IPS DF 19.7 (cell line): ENCODE results near the gene CLSTN2.

Experiments used
- DNase-seq: peaks from one replicate; pipeline ENCODE4 v3.0.0-alpha.2; 2013; ENCODE audit warnings: low read depth, low spot score

The CLSTN2 gene

DNA sequence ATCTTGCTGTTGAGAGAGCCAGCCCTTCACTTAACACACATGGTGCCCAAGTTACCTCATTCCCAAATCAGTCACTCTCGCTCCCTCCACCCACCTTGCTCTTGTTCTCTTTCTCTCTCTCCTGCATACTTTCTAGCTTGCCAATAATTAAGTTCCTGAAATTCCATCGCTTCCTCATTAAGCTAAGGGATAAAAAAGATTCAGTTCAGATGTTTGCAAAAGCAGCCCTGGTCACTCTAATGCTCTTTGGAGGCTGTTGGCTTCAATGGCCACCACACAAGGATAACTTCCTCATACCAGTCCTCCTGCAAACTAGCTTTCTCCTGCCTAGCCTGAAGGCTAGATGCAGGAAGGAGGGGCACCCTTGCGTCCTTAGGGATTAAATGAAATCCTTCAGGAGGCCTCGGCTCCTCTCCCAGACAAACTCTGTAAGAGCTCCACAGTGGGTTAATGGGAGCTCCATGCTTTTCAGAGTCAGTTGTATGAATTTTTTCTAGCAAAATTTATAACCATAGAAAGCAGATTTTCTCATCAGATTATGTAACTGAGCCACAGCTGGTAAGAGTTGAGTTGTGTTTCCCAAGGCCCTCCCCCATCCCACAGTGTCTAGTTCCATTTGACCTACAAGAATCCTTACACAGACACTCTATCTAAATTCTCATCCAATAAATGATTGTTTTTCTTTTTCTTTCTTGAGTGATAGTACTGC lies 566.2 kb downstream of the CLSTN2 start:
- DNase-seq, result no peak

DNA sequence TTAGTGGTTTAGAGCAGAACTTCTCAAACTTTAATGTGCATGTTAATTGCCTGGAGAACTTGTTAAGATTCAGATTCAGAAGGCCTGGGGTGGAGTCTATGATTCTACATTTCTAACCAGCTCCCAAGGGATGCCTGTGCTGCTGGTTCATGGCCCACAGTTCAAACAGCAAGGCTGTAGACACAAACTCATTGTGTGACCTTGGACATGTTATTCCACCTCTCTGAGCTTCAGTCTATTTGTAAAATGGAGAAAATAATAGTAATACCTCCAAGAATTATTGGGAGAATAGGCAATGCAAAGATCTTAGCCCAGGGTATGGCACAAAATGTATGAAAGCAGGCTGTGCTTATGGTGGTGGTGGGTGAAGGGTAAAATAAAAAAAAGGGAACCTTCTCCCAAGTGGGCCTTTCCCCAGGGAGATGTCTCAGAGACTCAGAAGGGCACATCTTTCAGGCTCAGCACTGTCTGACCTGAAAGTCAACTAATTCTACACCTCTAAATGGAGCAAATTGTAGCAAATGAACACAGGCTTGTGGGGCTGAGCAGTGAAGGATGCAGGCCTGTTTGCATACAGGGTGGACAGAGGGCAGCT lies 566.9 kb downstream of the CLSTN2 start:
- no peak for DNase-seq

DNA sequence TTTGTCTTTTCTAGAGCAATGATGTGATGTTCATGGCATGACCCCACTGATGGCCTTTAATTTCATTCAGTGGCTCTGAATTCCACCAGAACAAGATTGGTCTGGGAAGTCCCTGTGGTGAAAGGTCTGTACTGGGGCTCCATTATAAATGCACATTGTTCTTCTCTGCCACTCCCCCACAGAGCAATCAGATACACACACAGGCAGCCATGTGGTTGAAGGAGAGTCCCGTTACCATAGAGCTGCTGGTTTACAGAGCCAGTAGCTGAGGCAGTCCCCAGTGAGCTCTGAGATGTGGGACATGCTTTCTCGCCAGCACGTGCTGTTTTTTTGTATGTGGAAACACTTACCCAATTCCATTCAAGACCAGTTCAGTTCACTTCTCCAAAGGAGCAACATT lies 570.2 kb downstream of the CLSTN2 start:
- no peak for DNase-seq

DNA sequence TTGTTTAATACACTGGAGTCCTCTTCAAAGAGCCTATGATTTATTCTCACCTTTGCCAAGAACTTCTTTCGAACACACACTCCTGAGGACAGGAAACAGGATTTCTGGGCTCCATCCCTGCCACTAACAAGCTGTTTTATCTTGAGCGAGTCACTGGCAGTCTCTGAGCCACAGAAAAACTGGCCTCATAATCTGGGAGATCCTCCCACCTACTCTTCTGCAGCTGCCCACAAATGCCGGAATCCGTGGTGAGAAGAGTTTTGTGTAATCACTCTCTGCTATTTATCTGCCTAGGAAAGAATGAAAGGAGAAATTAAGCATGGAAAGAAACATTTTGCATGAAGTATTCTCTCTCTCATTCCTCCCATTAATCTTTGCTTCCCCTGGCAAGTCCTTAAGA lies 570.9 kb downstream of the CLSTN2 start:
- DNase-seq, result no peak

DNA sequence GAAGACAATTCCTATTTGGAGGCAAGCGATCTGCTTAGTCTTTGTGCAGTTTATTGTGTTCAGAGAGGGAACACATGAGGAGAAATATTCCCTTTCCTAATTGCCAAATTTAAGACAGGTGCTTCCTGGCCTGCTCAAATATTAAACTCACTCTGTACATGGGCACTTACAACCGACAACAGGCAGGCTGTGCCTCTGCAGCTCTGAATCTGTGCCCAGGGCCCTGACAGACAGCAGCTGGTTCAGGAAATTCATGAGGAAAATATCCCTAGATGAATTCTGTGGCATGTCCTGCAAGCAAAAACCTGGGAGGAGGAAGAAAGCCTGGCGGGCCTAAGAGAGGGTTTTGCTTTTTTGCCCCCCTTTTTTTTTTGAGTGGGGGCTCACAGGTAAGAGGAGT lies 573.6 kb downstream of the CLSTN2 start:
- DNase-seq, result no peak

DNA sequence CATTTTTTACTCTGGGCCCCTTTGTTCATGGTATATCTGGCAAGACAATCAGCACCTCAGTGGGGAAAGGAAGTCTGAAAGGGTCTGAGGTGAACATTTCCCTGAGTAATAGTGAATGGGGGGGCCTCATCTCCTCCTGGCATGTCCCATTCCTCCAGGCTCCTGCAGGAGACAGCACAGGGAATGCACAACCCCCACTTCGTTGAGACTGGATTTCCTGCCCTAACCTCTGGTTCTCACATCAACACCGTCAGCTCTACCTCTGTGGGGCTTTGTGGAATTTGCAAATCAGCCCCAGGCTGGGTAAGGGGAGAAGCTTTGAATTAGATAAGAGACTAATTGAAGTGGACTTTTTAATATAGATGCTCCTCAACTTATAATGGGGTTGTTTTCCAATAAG lies 574.5 kb downstream of the CLSTN2 start:
- no peak for DNase-seq

DNA sequence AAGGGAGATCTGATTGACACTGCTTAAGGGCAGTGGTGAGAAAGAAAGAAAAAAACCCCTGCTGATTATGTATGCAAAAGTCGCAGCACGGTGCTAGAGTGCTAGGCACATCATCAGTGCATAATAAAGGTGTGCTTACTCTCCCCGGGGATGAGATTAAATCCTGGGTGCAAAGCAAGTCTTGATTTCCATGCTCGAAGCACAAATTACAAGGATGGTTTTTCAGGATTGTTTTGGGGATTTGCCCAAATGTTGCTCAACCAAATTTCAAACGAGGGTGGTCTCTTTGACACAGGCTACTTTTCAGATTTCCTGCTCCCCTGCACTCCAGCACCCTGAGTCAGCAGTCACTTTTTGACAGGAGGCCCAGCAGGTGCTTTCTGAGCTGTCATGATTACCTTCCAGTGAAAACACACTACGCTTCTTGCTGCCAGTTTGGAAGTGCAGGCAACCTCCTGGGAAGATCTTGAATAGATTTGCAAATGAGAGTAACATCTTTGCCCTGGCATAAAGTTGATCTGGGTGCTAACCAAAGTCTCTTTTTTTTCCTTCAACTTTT lies 575.4 kb downstream of the CLSTN2 start:
- no peak for DNase-seq

DNA sequence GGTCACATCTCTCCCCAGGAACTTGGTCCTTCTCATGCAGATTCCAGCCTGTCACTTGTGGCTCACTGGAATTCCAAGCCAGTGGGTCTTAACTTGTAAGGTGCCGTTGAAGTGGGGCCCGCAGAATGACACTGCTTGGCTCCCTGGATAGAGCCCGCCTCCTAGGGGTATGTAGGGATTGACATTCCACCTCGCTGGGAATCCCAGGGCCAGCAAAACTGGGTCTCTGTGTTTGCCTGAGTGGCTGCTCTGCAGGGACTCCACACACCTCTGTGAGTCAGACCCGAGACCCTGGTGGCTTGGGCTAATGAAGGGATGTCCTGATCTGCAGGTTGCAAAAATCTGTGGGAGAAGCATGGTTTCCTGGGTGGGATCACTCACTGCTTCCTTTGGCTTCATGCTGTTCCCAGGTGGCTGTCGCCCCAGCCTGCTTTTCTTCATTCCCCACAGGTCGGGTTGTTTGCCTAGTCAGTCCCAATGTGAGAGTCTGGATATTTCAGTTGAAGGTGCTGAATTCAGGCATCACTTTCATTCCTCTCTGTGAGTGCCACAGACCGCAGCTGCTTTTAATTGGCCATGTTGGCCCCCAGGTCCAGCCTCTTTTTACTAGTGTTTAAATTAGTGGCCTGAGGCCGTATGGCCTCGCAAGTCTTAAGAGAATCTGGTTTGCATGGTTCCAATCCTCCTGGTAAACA lies 586.9 kb downstream of the CLSTN2 start:
- DNase-seq, result no peak

DNA sequence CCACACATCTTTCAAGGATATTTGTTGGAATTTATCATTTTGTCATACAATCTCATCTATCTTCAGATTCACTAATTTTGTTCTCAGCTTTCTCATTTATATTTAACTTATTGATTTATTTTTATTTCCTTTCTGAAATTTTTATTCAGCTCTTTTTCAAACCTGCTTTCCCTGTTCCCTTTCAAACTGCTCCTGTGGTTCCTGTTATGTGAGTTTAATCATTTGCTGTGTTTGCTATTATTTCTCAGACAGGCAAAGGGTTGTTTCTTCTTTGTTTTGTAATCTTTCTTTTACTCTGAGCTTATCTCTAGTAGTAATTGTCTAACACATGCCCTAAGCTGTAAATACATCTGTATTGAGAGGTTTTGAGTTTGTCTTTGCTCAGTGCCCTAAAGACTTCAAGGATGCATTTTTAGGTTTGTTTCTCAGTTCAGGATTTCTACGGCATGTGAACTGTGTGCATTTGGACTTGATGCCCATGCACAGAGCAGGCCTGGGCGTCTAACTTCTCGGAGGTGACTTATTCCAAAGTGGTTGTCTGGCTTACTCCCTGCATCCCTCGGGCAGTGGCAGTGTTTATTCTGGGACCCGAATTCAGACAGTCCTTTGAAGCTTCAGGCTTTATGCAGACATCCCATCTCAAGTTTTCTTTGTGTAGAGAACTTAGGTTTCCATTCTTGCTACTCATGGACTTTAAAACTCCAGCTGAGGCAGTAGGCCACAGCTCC lies 587.8 kb downstream of the CLSTN2 start:
- DNase-seq, result no peak

DNA sequence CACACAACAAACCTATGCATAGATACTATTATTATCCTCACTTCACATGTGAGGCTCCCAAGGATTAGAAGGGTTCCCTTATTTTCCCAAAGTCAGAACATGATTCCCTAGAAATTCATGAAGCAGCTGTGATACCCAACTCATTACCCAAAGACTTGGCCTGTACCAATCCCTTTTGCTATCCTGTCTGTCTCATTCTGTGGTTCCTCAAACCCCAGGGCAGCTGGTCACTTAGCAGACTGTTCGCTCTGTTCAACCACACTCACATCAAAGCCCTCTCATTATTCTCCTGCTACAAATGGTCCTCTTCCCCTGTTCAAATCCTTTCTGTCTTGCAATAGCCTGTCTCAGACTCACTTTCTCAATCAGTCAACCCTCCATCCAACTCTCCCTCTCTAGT lies 588.6 kb downstream of the CLSTN2 start:
- DNase-seq, result no peak

DNA sequence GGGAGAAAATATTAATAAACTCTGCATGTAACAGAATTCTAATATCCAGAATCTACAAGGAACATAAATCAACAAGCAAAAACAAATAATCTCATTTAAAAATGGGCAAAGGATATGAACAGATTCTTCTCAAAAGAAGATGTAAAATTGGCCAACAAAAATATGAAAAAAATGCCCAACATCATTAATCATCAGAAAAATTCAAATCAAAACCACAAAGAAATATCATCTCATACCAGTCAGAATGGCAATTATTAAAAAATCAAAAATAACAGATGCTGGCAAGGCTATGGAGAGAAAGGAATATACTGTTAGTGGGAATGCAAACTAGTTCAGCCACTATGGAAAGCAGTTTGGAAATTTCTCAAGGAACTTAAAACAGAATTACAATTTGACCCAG lies 592.2 kb downstream of the CLSTN2 start:
- no peak for DNase-seq

DNA sequence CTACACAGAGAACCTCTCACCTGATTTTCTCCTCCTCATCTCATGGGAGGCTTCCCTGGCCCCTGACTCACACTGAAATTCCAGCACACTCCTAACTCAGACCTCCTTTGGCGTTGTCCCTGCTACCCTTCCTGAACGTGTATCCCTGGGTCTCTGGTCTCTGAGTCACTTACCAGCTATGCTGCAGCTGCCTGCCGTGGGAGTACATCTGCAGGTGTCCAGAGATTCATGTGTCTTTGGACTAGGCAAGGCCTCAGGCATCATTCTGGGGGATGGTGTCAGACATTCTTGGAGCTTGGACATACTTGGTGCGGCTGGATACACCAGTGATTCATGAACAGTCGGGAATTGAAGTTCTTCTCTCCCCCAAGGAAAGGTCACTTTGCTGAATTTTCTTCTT lies 594.1 kb downstream of the CLSTN2 start:
- DNase-seq, result no peak

DNA sequence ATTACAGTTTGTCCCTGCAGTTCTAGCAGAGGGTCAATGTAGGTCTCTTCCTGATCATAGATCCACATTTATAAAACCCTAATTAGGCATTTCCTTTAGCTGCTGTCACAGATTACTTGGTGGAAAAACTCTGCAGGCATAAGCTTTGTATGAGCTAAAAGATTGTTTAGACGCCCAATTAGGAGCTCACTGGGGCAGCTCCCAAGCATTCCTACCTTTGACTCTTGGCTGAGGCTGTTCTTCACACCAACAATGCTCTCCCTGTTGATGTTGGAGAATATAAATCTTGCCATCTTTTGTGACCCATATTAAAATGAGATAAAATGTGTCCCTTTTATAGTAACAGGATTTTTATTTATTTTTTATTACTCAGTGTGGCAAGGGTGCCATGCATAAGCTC lies 594.6 kb downstream of the CLSTN2 start:
- DNase-seq, result no peak

DNA sequence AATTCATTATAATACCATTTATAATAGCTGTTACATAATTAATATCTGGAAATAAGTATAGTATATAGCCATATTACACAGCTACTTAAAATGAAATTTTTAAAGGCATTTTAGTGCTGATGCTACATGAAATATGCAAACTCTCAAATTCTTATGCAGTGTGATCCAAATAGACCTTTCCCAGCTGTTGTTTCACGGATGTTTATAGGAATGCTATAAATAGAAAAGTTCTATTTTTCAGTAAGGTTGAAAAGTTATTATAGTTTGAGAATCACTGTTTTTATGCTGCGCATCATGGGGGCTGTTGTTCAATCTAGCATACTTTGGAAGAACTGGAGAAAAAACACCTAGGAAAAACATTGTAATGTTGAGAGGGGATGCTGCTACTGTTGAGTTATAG lies 595.1 kb downstream of the CLSTN2 start:
- DNase-seq, result no peak

DNA sequence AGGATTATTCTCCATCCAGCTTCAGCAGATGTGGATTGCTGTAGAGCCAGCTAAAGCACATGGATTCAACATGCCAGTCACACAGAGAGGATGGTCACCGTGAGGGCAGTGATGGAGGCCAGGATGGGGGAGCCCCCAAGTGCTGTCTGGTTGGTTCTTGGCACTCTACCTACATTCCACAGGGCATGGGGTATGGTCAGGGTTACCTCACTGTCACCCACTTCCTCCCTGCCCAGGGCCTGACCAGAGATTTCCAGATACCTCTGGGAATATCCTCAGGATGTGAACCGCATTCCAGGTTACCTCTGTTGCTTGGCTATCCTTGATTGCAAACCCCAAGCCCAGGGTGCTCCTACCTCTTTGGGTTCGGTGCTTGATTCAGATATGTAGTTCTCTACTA lies 595.6 kb downstream of the CLSTN2 start:
- DNase-seq, result no peak

DNA sequence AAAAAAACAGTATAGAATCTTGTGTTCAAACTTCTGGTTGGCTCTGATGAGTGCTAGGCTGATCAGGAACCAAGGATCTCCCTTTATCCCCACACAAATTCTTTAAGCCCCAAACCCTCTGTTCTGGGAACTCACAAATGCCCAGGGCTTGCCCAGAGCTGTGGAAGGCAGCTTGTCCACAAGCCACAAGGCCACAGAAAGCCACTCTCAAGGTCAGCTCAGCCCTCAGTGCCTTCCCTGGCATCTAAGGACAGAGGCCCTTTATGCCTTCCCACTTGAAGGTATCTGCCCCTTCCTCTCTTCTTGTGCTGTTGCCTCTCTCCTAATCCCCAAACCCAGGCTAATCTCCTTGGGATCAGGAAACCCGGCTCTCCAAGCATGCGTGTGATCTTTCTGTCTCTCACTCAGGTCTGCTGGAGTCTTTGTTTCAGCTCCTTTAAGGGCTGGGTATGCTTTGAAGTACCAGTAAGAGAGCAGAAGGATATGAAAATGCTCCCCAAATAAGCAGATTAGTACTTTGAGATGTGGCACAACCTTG lies 597.9 kb downstream of the CLSTN2 start:
- DNase-seq, result no peak

DNA sequence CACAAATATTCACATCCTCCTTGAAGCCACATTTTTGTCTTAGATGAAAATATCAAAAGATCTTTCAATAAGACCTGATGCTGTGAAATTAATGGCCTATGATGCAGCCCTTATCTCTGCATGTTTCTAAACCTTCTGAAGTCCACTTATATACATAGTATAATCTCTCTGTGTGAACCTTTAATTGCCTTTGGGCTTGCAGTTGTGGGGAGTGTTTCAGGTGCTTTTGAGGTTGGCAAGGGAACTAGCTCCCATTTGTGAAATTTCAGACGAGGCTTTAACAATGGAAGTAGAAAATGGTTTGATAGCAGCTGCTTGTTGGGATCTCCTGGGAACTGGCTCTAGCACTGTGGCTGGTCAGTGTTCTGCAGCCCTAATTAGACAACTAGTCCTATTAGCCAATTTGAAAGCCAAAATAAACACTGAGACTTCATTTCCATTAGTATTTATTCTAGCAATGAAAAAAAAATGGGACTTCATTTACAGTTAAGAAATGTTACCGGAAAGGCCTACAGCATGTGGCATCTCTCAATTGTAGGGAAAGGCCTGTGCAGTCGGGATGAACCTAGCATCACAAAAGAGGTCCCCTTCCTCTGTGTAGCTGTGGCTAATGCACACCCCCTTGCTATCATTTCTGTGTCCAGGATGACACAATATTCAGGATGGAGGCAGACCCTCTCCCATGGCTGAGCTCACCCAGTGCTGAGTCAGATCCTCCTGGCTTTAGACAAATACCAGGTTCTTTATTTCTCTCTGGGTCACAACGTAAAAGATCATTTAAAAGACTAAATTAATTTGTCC lies 602.1 kb downstream of the CLSTN2 start:
- DNase-seq, result no peak

DNA sequence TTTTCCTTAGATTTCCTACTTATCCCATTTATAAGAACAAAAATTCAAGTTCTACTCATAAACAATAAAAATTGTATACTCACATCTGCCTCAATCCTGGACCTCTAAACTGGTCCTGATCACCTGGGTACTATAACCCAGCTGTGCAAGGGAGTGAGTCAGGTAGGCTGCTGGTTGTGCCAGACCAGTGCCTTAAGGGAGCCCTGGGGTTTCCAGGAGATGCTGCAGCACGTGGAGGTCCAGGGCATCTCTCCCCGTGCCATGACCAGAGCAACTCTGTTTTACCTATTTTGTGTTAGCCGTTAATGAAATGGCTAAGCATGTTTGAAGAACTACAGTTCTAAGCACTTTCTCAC lies 602.7 kb downstream of the CLSTN2 start:
- no peak for DNase-seq

DNA sequence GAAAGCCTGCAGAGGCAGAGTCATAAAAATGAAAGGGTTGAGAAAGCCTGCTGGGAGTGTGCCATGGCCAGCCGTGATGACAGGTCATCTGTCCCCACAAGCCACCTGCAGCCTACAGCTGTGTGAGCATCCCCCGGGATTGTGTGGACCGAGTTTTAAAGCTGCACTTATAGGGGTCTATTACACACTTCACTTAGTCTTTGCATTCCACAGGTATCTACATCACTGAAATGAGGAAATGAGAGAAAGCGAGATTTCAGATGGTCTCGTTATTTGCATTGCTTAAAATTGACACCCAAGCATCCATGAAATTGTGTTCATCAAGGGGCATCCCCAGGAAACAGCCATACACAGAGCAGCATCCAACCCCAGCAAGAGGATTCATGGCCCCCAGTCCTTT lies 605.3 kb downstream of the CLSTN2 start:
- DNase-seq, result no peak

DNA sequence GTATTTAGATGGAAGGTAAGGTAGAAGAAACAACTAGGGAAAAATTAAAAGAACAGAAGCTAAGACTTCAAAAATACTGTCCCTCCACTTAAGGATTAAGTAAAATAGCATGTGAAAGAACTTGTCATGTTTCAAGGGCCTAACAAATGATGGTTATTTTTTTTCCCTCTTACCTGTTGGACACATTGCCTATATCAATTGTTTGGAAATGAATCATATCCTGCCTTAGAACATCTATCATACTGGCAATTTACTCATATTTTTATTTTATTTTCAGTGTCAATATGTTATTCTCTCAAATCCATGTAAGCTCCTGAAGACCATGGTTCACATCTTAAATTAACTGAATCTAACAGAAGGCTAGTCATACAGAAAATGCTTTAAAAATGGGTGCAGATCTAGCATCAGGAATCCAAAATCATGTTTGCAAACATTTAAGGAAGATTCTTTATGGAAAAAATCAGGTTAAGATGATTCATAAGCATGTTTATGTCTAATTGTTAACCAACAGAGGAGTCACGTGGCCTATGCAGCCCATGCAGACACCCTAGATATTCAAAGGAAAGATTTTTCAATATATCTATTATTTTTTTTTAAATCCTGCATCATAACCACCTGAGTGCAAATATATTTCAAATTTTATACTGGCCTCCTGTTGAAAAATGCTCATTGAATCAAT lies 607.1 kb downstream of the CLSTN2 start:
- no peak for DNase-seq

DNA sequence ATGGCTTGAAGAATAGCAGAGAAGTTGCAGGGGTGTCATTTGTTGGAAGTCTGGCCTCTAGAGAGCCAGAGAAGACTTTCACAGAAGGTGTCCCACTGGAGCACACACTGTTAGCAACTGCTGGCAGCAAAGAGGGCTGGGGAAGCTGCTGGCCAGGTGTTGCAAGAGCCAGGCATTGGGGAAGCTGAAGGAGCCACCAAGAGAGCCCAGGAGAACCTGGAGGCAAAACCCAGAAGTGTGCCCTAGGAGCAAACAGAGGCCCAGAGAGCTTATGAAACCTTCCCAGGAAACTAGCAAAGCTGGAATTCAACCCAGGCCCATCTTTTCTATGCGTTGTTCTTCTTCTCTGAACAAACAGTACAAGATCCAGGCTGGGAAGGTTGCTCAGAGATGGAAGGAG lies 610.2 kb downstream of the CLSTN2 start:
- no peak for DNase-seq
